ENCODE measurements around the gene SRRM3.
"Not testable (repeated sequence)": the region's sequence is repeated elsewhere in the genome, so short reads cannot be mapped to it uniquely, and the experiment has no call there.

Gene SRRM3

GRCh38 chr7:76314042-76314721 is 112.5 kb downstream of the SRRM3 start:
- DNase-seq (ENCODE audit: low read depth in 2 of 2): peak; percentile 95 to 96
- H3K4me3 ChIP-seq (replicated peaks in 1 of 2; ENCODE audit: low read depth in 2 of 2, low read length in 2 of 2): no peak overlapping the region
- TF ChIP-seq, protein P1, sequence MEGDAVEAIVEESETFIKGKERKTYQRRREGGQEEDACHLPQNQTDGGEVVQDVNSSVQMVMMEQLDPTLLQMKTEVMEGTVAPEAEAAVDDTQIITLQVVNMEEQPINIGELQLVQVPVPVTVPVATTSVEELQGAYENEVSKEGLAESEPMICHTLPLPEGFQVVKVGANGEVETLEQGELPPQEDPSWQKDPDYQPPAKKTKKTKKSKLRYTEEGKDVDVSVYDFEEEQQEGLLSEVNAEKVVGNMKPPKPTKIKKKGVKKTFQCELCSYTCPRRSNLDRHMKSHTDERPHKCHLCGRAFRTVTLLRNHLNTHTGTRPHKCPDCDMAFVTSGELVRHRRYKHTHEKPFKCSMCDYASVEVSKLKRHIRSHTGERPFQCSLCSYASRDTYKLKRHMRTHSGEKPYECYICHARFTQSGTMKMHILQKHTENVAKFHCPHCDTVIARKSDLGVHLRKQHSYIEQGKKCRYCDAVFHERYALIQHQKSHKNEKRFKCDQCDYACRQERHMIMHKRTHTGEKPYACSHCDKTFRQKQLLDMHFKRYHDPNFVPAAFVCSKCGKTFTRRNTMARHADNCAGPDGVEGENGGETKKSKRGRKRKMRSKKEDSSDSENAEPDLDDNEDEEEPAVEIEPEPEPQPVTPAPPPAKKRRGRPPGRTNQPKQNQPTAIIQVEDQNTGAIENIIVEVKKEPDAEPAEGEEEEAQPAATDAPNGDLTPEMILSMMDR (IDR thresholded peaks at IDR 0.05; ENCODE audit: low read depth, low read length): peak; percentile 100

GRCh38 chr7:76314740-76315139 is 113.0 kb downstream of the SRRM3 start:
- not testable (repeated sequence) for DNase-seq (ENCODE audit: low read depth in 2 of 2)

GRCh38 chr7:76315364-76315763 is 113.7 kb downstream of the SRRM3 start:
- DNase-seq (ENCODE audit: low read depth in 2 of 2): no peak
- no peak overlapping the region for H3K4me3 ChIP-seq (replicated peaks in 1 of 2; ENCODE audit: low read depth in 2 of 2, low read length in 2 of 2)
- TF ChIP-seq, protein P1 (IDR thresholded peaks at IDR 0.05; ENCODE audit: low read depth, low read length): no peak

More at GRCh38 chr7:76314740-76315139, 113.0 kb downstream of the SRRM3 start:
- not testable (repeated sequence) for H3K4me3 ChIP-seq (replicated peaks in 1 of 2; ENCODE audit: low read depth in 2 of 2, low read length in 2 of 2)

- TF ChIP-seq, protein P1 (IDR thresholded peaks at IDR 0.05; ENCODE audit: low read depth, low read length): no peak
- no peak for DNase-seq (ENCODE audit: low read depth in 2 of 2)
Measured at GRCh38 chr7:76316984-76317781, 115.5 kb downstream of the SRRM3 start.

GRCh38 chr7:76317782-76318487 is 116.2 kb downstream of the SRRM3 start:
- H3K4me3 ChIP-seq (replicated peaks in 1 of 2; ENCODE audit: low read depth in 2 of 2, low read length in 2 of 2): peak overlapping the region; percentile 82 to 90

More at GRCh38 chr7:76316984-76317781, 115.5 kb downstream of the SRRM3 start:
- H3K4me3 ChIP-seq (replicated peaks in 1 of 2; ENCODE audit: low read depth in 2 of 2, low read length in 2 of 2): peak overlapping the region in 1 of 2 donors; percentile 82

DNA sequence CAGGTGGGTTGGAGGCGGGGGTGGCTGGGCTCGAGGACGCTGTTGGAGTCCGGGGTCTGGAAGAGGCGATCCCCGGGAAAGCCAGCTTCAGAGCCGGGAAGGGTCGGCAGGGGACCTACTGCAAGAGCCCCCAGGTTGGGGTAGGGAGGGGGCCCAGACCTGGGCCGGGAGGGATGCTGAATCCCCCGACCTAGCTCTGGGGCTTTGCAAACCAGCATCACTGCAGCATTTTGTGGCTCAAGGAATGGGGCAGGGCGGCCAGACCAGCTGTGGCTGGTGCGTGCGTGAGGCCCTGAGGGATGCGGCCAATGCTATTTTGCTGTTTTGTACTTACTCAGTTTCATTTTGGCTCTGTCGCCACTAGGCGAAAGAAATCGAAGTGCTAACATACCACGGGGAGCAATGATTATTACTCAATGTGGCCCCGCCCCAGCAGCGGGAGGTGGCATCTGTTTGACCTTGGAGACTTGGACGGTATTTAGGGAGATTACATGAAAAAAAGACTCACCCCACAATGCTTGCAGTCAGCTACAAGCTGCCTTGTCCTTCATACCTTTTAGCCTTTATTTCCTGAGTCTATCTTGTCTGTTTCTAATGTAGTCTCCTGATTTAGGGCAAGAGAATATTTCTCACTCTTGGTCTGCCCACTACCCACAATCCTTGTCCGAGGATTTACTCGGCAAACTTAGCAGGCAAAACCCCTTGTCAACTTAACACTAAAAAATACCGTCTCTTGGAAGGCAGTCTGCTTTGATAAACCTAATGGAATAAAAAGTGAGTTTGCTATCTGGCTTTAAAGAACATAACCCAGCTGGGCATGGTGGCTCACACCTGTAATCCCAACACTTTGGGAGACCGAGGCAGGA is 117.0 kb downstream of the SRRM3 start:
- DNase-seq (ENCODE audit: low read depth in 2 of 2): peak; percentile 90 to 92
- TF ChIP-seq, protein P1 (IDR thresholded peaks at IDR 0.05; ENCODE audit: low read depth, low read length): peak; percentile 36
- peak overlapping the region; percentile 82 to 90 for H3K4me3 ChIP-seq (replicated peaks in 1 of 2; ENCODE audit: low read depth in 2 of 2, low read length in 2 of 2)

More at GRCh38 chr7:76317782-76318487, 116.2 kb downstream of the SRRM3 start:
- peak; percentile 96 to 98 for DNase-seq (ENCODE audit: low read depth in 2 of 2)
- TF ChIP-seq, protein P1 (IDR thresholded peaks at IDR 0.05; ENCODE audit: low read depth, low read length): no peak

Measured in cardiac fibroblast (primary cell).